Germinal center (tissue), 1 donor: Measurements from ENCODE around the gene WNT3.
A peak's percentile ranks its signal among the peaks of the same experiment; 100 is the strongest.

ENCODE experiments used
- DNase-seq: peaks from one replicate; pipeline ENCODE4 v3.0.0; 2012; ENCODE audit warnings: mixed read lengths, low spot score

Gene WNT3

DNA sequence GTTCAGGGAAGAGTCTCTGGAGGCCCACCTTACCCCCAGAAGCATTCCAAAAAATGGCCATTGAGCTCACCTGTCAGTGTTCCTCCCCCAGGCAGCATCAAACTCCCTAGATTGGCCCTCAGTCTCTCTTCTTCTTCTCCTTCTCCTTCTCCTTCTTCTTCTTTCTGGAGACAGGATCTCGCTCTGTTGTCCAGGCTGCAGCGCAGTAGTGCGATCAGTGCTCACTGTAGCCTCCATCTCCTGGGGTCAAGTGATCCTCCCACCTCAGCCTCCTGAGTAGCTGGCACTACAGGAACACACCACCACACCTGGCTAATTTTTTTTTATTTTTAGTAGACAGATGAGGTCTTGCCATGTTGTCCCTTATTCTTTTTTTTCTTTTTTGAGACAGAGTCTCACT is 16.4 kb upstream of the WNT3 start:
- no peak for DNase-seq

DNA sequence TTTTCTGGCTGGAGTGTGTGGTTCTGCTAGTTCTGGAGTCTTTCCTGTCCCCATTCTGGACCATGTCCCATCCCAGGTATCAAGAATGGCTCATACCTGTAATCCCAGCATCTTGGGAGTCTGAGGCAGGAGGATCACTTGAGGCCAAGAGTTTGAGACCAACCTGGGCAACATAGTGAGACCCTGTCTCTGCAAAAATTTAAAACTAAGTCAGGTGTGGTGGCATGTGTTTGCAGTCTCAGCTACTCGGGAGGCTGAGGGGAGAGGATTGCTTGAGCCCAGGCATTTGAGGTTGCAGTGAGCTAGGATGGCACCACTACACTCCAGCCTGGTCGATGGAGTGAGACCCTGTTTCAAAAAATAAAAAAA is 15.3 kb upstream of the WNT3 start:
- no peak for DNase-seq

DNA sequence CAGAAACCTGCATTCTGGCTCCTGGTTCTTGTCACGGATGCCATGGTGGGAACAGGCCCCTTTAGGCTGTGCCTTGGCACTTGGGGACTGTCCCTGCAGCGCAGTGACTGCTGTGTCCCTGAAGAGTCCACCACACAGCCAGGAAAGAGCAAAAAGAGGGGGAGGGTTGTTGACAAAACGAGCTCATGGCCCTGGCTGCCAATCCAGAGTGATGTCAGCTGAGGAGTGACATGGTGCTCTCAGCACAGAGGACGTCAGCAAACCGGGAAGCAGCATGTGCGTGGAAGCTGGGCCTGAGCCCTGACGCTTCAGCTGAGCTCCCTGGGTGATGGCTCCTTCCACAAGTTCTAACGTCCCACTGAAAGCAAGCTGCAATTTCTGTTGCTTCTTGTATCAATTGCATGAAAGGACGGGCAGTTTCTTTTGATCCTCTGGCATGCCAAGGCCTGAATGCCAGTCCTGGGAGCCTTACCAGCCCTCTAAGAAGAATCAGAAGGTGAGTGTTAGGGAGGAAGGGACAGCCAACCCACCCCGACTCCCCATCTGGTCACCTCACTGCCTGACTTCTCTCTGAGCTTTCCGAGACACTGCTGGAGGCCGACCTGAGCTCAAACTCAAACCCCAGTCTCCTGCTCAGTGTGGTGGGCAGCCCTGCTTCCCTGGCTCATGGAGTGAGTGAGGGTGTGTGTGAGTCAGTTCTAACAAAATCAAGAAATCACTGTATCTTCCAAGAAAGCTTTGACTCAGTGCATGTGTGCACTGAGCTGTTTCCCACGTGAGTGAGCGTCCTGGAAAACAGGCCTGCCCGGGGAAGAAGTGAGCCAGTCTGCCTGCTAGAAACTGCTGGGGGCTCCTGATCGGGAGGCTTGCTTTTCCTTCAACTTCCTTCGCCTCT is 14.7 kb upstream of the WNT3 start:
- no peak for DNase-seq

DNA sequence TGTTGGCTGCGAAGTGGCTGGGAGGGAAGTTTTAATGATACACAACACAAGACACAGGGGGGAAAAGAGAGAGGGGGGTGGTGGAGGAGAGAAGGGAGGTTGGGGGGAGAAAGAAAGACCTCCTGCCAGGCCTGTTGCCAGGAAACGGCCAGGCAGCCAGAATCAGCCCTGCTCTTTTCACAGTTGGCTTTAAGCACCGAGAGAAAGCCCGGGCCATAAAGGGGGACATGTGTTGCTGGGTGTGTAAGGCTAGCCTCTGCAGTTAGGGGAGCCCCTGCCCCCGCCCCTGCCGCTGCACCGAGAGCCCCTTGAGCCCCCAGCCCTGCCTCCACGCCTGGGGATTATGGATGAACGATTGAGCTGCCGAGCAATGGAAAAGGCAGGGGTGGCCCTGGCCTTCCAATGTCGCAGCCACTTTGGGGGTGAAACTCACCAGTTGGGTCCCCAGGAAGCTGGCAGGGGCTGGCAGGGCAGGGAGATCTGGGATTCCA is 13.9 kb upstream of the WNT3 start:
- DNase-seq = no peak

DNA sequence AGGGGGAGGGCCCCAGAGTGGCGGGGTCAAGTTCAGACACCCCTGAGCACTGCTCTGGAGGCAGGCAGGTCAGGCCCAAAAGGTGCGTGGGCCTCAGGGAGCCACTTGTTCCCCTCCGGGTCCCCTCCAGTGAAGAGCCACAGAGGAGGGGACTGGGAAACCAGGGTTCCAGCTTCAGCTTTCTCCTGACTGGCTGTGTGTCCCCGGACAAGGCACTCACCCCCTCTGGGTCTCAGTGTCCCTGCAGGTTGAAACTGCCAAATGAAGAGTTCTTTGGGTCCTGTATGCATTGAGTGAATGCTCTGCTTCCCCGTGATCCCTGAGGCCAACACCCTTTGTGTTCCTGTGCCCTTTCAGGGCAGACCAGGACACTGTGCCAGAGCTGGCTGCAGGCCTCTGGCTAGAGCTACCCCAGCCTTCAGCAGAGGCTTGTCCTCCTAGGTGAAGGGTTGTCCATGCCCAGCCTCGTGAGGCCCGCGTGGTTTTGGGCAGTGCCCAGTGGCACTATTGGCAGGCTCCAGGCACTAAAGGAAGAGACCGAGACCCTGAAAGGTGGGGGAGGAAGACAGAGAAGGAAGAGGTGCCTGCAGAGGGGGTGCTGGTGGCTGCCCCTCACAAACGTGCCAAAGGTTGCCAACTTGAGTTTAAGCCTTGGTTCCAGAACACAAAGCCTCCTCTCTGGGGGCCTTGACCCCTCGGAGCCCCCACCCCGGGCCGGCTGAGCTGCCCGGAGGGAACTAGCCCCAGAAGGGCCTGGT is 13.3 kb upstream of the WNT3 start:
- DNase-seq = no peak

DNA sequence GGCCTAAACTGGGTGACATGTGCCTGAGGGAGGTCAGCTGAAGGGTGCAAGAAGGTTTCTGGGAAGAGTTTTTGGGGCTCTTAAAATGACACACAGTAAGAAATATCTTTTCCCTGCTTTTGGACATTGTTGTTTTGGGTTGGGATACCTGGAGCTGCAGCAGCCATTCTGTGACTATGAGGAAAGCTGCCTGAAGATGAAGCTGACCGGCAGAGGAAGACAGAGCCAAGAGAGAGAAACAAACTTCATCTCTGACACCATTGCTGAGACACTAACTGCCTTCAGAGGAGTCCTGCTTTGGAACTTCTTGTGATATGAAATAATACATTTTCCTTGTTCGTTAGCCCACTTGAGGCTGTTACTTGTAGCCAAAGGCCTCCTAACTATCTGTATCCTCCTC is 8.8 kb upstream of the WNT3 start:
- DNase-seq = no peak

DNA sequence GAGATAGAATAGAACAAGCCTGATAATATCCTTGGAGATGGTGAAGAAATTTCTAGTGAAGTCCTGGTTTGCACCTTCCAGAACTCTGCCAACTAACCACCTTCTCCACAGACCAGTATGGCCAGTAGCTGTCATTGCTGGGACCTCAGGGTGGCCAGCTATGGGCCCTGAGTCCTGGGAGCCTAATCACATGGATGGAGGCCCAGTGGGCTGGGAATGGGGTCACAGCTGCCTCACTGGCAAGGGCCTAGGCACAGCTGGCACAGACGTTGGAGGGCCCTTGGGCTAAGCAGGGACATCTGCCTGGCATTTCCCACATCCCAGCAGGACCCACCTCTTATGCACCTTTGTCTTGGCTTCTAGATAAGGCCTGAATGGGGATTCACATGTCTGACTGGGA is 7.6 kb upstream of the WNT3 start:
- no peak for DNase-seq

DNA sequence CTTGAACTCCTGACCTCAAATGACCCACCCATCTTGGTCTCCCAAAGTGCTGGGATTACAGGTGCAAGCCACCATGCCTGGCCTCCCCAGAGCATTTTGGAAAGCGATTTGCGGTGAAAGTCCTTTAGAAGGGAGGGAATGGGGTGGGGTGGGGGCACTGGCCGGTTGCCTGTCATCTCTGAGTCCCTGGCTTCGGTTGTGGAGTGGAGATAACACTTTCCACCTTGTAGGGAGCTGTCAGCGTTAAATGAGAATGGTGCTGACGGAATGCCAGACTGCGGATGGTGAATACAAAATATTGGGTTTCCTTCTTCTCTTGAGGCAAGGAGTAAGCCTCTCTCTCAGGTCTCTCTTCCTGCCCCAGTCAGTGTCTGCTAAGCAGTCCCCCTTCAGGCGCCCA is 5.2 kb upstream of the WNT3 start:
- DNase-seq = no peak

DNA sequence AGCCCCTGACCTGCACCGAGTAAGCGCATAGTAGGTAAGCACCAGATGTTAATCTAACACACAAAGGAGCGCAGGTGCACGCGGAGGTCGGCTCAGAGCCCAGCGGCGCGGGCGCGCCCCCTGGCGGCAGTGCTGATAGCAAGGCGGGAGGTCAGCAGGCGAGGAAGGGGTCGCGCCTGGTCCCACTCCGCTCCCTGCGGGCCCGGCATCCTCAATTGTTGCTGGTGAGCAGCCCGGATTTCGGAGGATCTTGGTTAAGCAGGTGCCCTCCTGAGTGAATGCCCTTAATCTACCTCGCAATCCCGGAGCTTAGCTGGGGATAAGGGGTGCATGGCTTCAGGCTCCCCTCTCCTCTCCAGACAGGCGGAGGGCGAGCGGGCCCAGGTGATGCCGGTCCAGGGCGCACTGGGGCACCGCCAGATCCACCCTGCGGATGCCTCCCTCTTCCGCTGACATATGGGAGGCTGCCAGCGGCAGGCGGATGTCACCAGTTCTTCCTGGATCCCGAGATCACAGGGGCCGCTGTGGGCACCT is 4.0 kb upstream of the WNT3 start:
- peak; percentile 50 for DNase-seq

DNA sequence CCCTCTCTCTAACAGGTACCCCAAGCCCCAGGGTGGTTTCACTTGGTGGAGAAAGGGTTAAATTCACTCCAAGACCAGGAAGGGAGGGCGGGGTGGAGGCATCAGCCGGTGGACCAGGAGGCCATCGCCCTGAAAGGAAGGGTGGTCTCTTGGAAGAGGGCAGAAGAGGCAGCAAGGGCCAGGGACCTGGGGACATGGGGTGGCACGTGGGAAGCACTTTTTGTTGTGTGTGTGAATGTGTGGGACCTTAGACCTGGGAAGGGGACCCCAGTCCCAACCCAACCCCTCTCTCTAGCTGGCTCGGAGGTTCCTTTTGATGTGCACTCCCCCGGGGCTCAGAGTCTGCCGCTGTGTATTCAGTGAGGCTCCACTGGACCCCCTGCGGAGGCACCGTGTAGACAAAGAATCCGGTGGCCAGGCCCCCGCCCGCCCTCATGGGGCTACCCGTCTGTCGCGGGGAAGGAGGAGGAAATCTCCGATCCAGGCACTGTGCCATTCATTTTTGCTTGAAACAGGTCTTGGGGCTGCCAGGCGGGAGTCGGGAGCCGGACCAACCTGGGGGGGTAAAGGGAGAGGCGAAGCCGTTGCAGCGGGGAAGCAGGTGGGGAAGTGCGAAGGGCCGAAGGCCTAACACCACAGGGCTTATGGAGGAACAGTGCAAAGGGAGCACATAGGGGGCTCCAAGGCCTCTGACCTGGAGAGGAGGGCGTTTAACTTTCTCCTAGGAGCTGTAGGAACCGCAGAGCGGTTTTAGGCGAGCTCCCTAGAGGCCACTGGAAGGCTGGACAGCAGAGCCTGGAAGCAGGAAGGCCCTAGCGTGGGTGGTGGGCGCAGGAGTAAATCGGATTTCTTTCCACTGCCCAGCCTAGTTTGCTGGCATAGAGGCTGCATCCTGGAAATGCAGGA is 3.2 kb upstream of the WNT3 start:
- DNase-seq = no peak

DNA sequence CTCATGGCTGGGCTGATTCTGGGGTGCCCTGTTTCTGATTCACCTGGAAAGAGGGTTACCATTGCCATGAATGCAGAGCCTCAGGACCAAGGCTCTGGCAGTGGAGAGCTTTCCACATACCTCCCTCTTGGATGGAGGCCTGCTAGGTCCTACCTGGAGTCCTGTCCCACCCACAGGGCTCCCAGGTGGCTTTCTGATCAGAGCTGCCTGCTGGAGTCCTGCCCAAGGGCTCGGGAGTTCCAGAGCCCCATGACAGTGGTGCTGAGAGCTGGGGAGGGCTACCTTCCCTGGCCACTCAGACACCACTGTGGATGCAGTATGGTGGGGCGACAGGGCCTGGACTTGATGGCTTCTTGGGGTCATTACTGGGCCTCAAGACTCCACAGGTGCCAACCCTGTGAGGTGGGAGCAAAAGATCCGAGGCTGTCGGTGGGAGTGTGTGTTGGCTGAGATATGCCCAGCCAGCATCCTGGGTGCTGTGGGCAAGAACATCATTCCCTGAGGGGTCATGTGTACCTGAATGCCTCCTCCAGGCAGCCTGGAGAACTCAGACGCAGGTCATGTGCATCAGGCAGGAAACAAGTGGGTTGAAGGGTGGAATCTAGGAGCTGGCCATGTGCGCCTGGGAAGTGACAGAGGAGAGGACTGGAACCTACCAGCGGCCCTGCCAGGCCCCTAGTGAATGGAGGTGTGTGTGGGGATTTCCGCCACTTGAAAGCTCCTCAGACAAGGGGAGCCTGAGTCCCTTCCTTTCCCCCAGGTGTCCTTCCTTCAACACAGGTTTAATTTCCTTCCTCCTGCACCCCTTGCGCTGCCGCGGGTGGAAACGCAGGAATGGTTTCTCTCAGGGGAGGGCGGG is 2.3 kb upstream of the WNT3 start:
- no peak for DNase-seq

DNA sequence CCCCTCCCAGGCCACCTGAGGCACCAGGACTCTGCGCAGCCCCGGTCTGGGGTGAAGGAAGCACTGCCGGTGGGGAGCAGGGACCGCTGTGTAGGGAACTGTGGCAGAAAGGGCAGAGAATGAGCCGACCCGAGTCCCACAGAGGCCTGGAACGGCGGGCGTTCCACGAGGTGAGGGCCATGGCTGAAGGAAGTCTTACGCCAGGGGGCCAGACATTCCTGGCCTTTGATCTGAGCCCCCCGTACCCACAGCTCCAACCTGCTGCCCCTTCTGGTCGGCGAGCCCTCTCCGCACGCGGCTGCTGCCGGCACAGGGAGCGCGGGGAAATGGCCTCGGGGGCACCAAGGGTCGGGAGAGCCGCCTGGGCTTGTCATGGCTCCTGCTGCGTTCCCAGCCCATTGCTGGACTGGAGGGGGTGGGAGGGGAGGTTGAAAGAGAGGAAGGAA is 1.4 kb upstream of the WNT3 start:
- DNase-seq = no peak

DNA sequence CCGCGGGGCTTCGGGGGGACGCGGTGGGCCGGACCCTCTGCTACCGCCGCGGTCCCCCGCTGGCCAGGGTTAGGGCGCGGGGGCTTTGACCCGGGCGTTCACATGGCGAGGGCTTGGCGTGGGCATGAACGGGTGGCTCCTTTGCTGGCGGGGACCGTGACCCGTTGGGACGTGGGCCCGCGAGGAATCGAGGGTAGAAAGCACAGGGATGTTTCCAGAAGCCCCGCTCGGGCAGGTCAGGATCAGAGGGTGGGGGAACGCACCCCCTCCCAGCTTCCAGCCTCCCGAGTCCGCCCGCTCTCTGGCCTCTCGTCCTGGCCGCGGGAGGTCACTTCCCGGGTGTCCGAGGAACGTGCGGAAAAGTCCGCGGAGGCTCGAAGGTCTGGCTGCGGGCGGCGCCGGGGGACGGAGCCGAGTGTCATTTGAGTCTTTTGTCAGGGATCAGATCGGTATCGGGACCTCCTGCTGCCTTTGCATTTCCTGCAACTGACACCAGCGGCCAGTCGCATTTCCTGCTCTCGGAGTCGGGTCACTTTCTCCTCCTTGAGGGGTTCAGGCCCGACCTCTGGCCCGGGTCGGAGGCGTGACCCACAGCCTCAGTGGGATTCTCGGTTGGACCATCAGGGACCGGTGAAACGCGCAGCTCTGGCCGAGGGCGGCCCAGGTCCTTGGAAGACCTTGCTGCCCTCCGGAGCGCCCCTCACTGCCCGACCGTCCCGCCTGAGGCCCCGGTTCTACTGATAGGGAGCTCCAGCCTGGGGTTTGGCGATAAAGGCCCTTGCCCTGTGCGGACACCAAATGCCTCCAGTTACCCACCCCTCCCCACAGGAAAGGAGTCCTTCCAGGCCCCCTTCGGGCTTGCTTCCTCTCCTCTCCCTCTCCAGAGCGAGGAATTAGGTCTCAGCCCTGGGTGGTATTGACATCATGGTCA is 702 bp upstream of the WNT3 start:
- DNase-seq = peak; percentile 47

DNA sequence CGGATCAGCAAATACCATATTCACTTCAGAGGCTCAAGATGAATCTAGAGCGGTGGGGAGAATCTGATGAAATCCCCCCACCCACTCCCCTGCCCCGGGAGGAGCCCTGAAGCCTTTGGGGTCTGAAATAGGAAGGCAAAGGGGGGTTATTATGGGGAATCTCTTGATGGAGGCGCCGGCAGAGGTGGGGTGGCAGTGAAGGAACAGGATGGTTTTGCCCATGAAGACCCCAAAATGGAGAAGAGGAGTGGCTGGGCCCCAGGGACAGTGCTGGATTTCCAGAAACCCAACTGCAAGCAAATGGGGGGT is 637 bp downstream of the WNT3 start:
- DNase-seq = no peak

DNA sequence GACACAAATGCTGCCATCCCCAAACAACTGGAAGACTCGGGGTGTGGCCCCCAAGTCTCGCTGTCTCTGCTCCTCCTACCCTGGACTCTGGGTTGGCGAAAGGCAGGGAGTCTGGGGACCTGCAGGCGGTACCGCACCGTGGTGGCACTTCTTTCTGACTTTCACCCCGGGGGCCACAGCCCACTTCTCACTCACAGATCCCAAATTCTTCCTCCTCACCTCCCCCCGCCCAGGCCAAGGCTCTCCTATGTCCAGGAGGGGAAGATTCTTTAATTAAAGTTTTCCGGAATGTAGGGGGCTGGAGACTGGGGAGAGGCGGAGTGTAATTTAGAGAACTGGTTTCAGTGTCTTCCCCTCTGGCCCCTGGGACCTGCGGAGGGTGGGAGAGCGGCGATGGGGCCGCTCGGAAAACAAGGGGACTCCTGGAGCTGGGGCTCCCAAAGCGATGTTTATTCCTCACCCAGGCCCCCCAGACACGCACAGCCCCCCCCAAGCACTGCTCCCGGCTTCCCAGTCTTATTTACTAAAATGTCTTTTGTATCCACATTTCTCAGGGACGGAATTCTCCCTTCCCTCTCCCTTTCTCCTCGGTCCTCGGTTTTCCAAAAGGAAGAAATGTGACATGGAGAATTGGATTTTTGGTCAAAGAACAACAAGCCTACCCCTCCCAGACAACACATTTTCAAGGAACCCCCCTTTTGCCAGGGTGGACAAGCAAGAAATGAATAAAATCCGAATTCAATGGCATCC is 1.2 kb downstream of the WNT3 start:
- DNase-seq = no peak

DNA sequence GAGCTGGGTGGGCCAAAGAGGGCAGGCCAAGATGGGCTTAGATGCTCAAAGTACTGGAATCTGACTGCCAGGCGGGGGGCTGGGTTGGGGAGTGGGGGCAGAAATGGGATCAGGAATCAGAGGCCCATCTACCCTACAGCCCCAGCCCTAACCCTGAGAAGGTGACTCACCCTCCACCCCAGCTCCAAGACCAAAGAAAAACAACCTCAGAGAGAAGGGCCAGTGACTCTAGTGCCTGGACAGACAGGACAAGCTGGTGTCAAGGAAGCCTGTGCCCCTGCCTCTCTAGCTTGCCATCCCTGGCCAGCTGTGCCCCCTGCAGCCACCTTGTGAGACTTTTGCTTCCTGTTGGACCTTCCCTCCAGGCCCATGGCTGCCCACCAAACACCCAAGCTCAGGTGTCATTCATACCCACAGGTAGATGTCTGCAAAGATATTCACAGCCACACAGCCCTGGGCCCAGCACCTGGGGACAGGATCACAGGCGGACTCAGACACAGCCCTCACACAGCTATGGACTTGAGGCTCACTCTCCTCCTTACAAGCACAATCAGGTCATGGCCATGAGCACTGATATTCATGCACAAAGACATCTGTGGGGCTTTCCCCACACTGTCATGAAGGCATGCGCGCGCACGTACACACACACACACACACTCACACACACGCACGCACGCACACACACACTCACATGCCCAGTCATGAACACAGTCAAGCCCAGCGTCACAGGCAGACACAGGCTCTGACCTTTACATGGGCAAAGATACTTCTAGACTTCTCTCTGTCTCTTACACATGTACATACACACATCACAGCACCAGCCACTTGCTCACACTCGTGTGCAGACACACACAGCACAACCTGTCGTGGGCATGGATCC is 2.8 kb downstream of the WNT3 start:
- no peak for DNase-seq

DNA sequence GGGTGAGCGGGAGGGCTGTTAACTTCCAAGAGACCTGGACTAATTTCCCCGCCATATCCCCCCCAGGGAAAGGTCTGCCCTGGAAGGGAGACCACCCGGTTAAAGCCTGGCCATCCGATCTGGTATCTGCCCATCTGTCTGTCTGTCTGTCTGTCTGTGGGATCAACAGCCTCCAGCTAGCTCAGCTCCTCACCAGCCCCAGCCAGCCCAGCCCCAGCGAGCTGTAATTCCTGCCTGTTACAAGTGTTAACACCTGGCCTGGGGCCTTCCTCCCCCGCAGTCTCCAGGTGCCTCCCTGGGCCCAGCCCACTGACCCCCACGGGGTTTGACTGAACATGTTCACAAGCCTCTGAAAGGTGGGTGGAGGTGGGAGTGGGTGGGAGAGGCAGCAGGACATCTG is 4.0 kb downstream of the WNT3 start:
- DNase-seq = no peak

DNA sequence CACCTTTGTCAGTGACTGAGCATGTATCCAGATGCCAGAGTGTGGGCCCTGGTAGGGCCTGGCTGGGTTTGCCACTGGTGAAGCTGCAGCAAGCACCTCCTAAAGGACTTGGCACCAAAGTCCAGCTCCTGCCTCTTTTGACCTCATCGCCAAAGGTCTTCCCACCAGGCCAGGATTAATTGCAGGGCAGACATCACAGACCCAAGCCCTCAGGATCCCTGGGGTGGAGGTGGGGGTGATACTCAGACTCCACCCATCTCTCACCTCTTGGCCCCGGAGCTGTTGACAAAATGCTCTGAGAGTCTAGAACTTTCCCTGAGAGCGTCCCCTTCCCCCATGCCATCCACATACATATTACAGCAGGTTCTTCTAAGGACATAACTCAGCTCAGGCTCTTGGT is 4.6 kb downstream of the WNT3 start:
- DNase-seq = no peak
